Liver (tissue), 9 donors: ENCODE data around the gene NFIX. TPM values are rescaled to one million over a fixed set of nuclear protein-coding genes. Genes with fewer than 3 reads are reported as not detected.

Source experiments
- DNase-seq: peaks from one replicate; pipeline ENCODE4 v3.0.0-alpha.2; 2017; ENCODE audit warnings: low spot score
- H3K27ac ChIP-seq, 2 donors: one replicate each; pipeline ENCODE4 v1.7.0; 2013; ENCODE audit warnings: inconsistent platforms in 2 of 2, low read length in 2 of 2, control low read depth in 1 of 2, low read depth in 1 of 2, mild to moderate bottlenecking in 1 of 2
- H3K27me3 ChIP-seq, 4 donors: one replicate each; pipeline versions ENCODE4 v1.6.1 to v1.7.0; 2013; ENCODE audit warnings: low read length in 3 of 4, inconsistent platforms in 1 of 4, mild to moderate bottlenecking in 1 of 4, moderate library complexity in 1 of 4; ENCODE audit not compliant: control insufficient read depth in 4 of 4, insufficient read depth in 4 of 4
- H3K36me3 ChIP-seq, 4 donors: one replicate each; pipeline versions ENCODE4 v1.6.1 to v1.7.0; 2013; ENCODE audit warnings: low read length in 3 of 4, mild to moderate bottlenecking in 3 of 4, low read depth in 1 of 4, moderate library complexity in 1 of 4; ENCODE audit not compliant: control insufficient read depth in 4 of 4, insufficient read depth in 3 of 4
- H3K4me1 ChIP-seq, 4 donors: one replicate each; pipeline versions ENCODE4 v1.6.1 to v1.7.0; 2013; ENCODE audit warnings: low read length in 3 of 4, mild to moderate bottlenecking in 3 of 4, moderate library complexity in 1 of 4; ENCODE audit not compliant: control insufficient read depth in 4 of 4, insufficient read depth in 4 of 4
- H3K4me3 ChIP-seq, 3 donors: one replicate each; pipeline versions ENCODE4 v1.6.1 to v1.7.0; 2013; ENCODE audit warnings: low read length in 3 of 3, control low read depth in 1 of 3, low read depth in 1 of 3, mild to moderate bottlenecking in 1 of 3
- H3K9ac ChIP-seq, 2 donors: one replicate each; pipeline ENCODE4 v1.7.0; 2013; ENCODE audit warnings: low read length in 2 of 2, mild to moderate bottlenecking in 2 of 2, moderate library complexity in 2 of 2, control low read depth in 1 of 2, low read depth in 1 of 2
- H3K9me3 ChIP-seq, 4 donors: one replicate each; pipeline versions ENCODE4 v1.6.1 to v1.7.0; 2013; ENCODE audit warnings: low read length in 3 of 4; ENCODE audit not compliant: control insufficient read depth in 4 of 4
- ATF3 ChIP-seq: IDR thresholded peaks from 2 replicates; pipeline ENCODE4 v1.6.1; 2016; ENCODE audit warnings: antibody characterized with exemption
- EGR1 ChIP-seq, 2 donors: IDR thresholded peaks; 2 replicates each; pipeline ENCODE4 v1.6.1; 2016 to 2018; ENCODE audit warnings: antibody characterized with exemption in 2 of 2, low read depth in 2 of 2
- FOXA2 ChIP-seq: IDR thresholded peaks from 2 replicates; pipeline ENCODE4 v1.6.1; 2016; ENCODE audit warnings: antibody characterized with exemption
- GABPA ChIP-seq, 2 donors: IDR thresholded peaks in 1 of 2; conservative IDR thresholded peaks in 1 of 2; 2 replicates each; pipeline ENCODE4 v1.6.1; 2016; ENCODE audit warnings: antibody characterized with exemption in 2 of 2, mild to moderate bottlenecking in 1 of 2, moderate library complexity in 1 of 2
- HNF4A ChIP-seq, 2 donors: conservative IDR thresholded peaks; 2 replicates each; pipeline ENCODE4 v1.6.1; 2016; ENCODE audit warnings: antibody characterized with exemption in 2 of 2, mild to moderate bottlenecking in 2 of 2
- HNF4G ChIP-seq: IDR thresholded peaks from 2 replicates; pipeline ENCODE4 v1.6.1; 2016; ENCODE audit warnings: antibody characterized with exemption
- JUND ChIP-seq, 2 donors: IDR thresholded peaks; 2 replicates each; pipeline ENCODE4 v1.6.1; 2016; ENCODE audit warnings: antibody characterized with exemption in 2 of 2
- MAX ChIP-seq: IDR thresholded peaks from 2 replicates; pipeline ENCODE4 v1.6.1; 2016; ENCODE audit warnings: antibody characterized with exemption
- RAD21 ChIP-seq, 2 donors: IDR thresholded peaks; 2 replicates each; pipeline ENCODE4 v1.6.1; 2016; ENCODE audit warnings: antibody characterized with exemption in 2 of 2, mild to moderate bottlenecking in 2 of 2
- RXRA ChIP-seq, 2 donors: IDR thresholded peaks; 2 replicates each; pipeline ENCODE4 v1.6.1; 2017 to 2018; ENCODE audit warnings: antibody characterized with exemption in 2 of 2, mild to moderate bottlenecking in 1 of 2
- SP1 ChIP-seq: IDR thresholded peaks from 2 replicates; pipeline ENCODE4 v1.6.1; 2018; ENCODE audit warnings: antibody characterized with exemption, mild to moderate bottlenecking
- TAF1 ChIP-seq: conservative IDR thresholded peaks from 2 replicates; pipeline ENCODE4 v1.6.1; 2016; ENCODE audit warnings: antibody characterized with exemption, mild to moderate bottlenecking
- WGBS: extraction: QIAGEN DNeasy Blood & Tissue Kit; methylation state at CpG from one replicate; pipeline ENCODE4 v1.1.7; 2013; 5-methylcytosine and 5-hydroxymethylcytosine counted together
- polyA plus RNA-seq, 2 donors: library from polyadenylated mRNA; stranded (reverse) in 1 of 2; unstranded in 1 of 2; fragments of 200-250 nt in 1 of 2; fragments of >200 nt in 1 of 2; fragmentation: Nextera tagmentation in 1 of 2; extraction: Ambion mirVana in 1 of 2; gene quantifications; one replicate each; pipeline versions ENCODE4 v1.2.1 to v1.2.3, GENCODE V29; 2013 to 2015
- total RNA-seq, 2 donors: library from RNA; depleted of rRNA; stranded (reverse); fragments of >200 nt; gene quantifications; one replicate each; pipeline ENCODE4 v1.2.3, GENCODE V29; 2014
- TF ChIP-seq, protein P1 (sequence below): fragments of 150-350 bp; IDR thresholded peaks from 2 replicates; pipeline ENCODE4 v1.5.1; 2017; ENCODE audit warnings: improper control_type of control experiment, low read depth, low read length; ENCODE audit not compliant: missing input control
- TF ChIP-seq, protein P2 (sequence below): IDR thresholded peaks from 2 replicates; pipeline ENCODE4 v1.6.1; 2016; ENCODE audit warnings: antibody characterized with exemption
- donor health status: healthy.
- donor health status: healthy.
- donor health status: healthy.
- donor health status: healthy.
- donor health status: healthy.

Gene NFIX
- total and polyA plus RNA-seq, 4 donors, result 3.3 to 18.4 (median 12.6) TPM

GRCh38 chr19:13137290-13137794 lies 142.1 kb downstream of the NFIX start:
- no peak overlapping the region for H3K27ac ChIP-seq
- H3K36me3 ChIP-seq, result peaks cover 12 to 39% (median 15%) of the 10 kb centered on the region in 4 donors
- no peaks in the 10 kb centered on the region for H3K4me1 ChIP-seq
- TF ChIP-seq, protein P1, sequence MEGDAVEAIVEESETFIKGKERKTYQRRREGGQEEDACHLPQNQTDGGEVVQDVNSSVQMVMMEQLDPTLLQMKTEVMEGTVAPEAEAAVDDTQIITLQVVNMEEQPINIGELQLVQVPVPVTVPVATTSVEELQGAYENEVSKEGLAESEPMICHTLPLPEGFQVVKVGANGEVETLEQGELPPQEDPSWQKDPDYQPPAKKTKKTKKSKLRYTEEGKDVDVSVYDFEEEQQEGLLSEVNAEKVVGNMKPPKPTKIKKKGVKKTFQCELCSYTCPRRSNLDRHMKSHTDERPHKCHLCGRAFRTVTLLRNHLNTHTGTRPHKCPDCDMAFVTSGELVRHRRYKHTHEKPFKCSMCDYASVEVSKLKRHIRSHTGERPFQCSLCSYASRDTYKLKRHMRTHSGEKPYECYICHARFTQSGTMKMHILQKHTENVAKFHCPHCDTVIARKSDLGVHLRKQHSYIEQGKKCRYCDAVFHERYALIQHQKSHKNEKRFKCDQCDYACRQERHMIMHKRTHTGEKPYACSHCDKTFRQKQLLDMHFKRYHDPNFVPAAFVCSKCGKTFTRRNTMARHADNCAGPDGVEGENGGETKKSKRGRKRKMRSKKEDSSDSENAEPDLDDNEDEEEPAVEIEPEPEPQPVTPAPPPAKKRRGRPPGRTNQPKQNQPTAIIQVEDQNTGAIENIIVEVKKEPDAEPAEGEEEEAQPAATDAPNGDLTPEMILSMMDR, result no peak
- H3K9me3 ChIP-seq, result no peaks in the 10 kb centered on the region
- 95% methylated on average over 28 of the region's 28 CpGs for WGBS
- H3K9ac ChIP-seq, result no peak overlapping the region
- DNase-seq, result no peak
- no peak overlapping the region for H3K4me3 ChIP-seq
- H3K27me3 ChIP-seq, result no peaks in the 10 kb centered on the region

- no peaks in the 10 kb centered on the region for H3K9me3 ChIP-seq
- no peak overlapping the region for H3K27ac ChIP-seq
- DNase-seq, result no peak
- H3K27me3 ChIP-seq, result no peaks in the 10 kb centered on the region
- H3K36me3 ChIP-seq, result peaks cover 12 to 39% (median 15%) of the 10 kb centered on the region in 4 donors
- no peak overlapping the region for H3K9ac ChIP-seq
- no peaks in the 10 kb centered on the region for H3K4me1 ChIP-seq
- WGBS, result 92% methylated on average over 40 of the region's 40 CpGs
- H3K4me3 ChIP-seq, result no peak overlapping the region
- TF ChIP-seq GABPA (IDR thresholded peaks at IDR 0.05 in 1 of 2, conservative IDR thresholded peaks at IDR 0.05 in 1 of 2) (no peak), MAX (no peak), RAD21 (IDR thresholded peaks at IDR 0.05) (no peak), TAF1 (no peak), ATF3 (no peak), EGR1 (IDR thresholded peaks at IDR 0.05; ENCODE audit: low read depth in 2 of 2) (no peak), SP1 (no peak), HNF4A (conservative IDR thresholded peaks at IDR 0.05) (no peak), RXRA (IDR thresholded peaks at IDR 0.05) (no peak), FOXA2 (no peak), JUND (IDR thresholded peaks at IDR 0.05) (no peak), HNF4G (no peak)
- TF ChIP-seq, protein P1, result no peak
- TF ChIP-seq, protein P2, sequence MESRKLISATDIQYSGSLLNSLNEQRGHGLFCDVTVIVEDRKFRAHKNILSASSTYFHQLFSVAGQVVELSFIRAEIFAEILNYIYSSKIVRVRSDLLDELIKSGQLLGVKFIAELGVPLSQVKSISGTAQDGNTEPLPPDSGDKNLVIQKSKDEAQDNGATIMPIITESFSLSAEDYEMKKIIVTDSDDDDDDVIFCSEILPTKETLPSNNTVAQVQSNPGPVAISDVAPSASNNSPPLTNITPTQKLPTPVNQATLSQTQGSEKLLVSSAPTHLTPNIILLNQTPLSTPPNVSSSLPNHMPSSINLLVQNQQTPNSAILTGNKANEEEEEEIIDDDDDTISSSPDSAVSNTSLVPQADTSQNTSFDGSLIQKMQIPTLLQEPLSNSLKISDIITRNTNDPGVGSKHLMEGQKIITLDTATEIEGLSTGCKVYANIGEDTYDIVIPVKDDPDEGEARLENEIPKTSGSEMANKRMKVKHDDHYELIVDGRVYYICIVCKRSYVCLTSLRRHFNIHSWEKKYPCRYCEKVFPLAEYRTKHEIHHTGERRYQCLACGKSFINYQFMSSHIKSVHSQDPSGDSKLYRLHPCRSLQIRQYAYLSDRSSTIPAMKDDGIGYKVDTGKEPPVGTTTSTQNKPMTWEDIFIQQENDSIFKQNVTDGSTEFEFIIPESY, result no peak
Observed at GRCh38 chr19:13138171-13138915, 143.1 kb downstream of the NFIX start.
